GM19455 (cell line): ENCODE results near the gene FAM83E.
"Not testable (repeated sequence)": the region's sequence is repeated elsewhere in the genome, so short reads cannot be mapped to it uniquely, and the experiment has no call there.

ENCODE experiments used
- ATAC-seq: cut with Tn5 transposase; IDR thresholded peaks from one replicate; pipeline ENCODE4 v1.9.1; 2021; ENCODE audit not compliant: unreplicated experiment

FAM83E gene

DNA sequence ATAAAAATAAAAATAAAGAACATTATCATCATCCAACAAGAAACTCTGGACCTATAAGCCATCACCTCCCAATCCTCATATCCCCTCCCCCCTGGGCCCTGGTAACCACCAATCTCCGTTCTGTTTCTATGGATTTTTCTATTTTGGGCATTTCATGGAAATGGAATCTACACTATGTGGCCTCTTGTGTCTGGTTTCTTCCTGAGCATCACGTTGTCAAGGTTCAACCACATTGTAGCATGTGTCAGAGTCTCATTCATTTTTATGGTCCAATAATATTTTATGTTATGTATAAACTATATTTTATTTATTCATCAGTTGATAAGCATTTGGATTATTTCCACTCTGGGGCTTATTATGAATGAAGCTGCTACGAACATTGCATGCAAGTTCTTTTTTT lies 36.0 kb downstream of the FAM83E start:
- no peak for ATAC-seq

DNA sequence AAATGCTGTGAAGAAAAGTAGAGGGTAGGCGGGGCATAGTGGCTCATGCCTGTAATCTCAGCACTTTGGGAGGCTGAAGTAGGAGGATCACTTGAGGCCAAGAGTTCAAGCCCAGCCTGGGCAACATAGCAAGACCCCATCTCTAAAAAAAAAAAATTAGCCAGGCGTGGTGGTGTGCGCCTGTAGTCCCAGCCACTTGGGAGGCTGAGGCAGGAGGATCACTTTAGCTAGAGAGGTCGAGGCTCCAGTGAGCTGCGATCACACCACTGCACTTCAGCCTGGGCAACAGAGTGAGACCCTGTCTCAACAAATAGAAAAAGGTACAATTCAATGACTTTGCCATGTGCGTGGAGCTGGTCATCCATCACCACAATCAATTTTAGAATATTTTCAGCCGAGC lies 37.0 kb downstream of the FAM83E start:
- ATAC-seq = not testable (repeated sequence)

DNA sequence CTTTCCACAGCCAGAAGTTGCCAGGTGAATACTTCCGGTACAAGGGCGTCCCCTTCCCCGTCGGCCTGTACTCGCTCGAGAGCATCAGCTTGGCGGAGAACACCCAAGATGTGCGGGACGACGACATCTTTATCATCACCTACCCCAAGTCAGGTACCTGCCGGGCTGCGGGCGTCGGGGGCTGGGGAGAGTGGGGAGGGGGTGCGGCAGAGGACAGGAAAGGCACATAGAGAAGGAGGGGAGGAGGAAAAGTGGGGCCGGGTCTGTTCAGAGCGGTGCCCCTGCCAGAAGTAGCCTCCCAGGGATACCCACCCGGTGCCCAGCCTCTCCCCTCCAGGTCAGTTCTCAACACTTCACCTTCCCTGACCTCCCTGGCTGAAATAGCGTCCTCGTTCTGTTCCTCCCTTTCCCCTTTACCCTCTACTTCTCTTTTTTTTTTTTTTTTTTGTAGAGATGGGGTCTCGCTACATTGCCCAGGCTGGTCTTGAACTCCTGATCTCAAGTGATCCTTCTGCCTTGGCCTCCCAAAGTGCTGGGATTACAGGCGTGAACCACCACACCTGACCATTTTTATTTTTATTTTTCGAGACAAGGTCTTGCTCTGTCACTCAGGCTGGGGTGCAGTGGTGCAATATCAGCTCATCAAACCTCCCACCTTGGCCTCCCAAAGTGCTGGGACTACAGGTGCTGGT lies 38.8 kb downstream of the FAM83E start:
- no peak for ATAC-seq

DNA sequence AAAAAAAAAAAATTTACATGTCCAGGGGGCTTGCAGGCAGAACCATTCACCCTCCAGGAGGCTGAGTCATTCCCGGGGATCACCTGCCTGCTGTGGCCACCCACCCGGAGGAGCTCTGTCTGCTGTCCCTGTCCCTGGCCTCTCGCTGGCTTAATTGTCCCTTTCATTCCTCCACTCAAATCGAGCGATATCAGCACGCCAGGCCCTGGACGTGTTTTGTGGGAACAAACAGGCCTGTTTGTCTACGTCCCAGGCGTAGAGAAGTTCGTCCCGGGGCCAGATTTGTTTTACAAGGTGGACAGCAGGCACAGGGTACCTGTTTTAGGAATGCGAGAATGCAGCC lies 41.7 kb downstream of the FAM83E start:
- ATAC-seq = no peak

DNA sequence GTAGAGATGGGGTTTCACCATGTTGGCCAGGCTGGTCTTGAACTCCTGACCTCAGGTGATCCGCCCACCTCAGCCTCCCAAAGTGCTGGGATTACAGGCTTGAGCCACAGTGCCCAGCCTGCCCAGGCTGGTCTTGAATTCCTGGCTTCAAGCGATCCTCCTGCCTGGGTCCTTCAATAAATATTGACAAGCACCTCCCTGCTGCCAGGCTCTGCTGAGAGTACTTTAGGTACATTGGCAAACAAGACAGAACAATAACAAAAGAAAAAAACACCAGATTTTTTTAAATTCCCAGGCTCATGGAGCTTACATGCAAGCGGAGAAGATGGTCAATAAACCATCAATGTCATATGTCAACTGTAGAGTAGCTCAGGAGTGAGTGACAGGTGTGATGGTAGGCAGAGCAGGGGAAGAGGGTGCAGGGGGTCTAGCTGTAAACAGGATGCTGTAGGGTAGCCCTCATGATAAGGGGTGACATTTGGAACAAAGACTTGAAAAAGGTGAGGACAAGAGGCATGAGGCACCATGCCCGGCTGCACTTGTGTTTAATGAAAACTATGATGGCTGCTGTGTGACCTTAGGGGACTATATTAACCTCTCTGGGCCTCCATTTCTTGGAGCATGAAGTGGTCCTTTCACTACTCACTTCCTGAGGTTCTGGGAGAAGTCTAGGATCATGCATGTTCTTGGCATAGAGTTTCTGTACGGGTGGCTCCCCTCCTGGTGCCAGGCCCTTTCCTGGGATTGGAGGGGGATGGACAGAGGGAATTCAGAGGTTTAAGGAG lies 43.3 kb downstream of the FAM83E start:
- ATAC-seq = no peak

DNA sequence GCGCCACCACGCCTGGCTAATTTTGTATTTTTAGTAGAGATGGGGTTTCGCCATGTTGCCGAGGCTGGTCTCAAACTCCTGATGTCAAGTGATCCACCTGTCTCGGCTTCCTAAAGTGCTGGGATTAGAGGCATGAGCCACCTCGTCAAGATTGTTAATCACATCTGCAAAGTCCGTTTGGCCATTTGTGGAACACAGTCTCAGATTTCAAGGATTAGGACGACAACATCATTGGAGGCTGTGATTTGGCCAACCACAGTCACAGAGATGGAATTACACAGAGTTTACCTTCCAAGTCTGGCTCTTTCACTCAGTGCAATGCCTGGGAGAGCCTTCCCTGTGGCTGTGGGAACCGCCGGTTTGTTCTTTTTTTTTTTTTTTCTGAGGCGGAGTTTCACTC lies 45.1 kb downstream of the FAM83E start:
- no peak for ATAC-seq

DNA sequence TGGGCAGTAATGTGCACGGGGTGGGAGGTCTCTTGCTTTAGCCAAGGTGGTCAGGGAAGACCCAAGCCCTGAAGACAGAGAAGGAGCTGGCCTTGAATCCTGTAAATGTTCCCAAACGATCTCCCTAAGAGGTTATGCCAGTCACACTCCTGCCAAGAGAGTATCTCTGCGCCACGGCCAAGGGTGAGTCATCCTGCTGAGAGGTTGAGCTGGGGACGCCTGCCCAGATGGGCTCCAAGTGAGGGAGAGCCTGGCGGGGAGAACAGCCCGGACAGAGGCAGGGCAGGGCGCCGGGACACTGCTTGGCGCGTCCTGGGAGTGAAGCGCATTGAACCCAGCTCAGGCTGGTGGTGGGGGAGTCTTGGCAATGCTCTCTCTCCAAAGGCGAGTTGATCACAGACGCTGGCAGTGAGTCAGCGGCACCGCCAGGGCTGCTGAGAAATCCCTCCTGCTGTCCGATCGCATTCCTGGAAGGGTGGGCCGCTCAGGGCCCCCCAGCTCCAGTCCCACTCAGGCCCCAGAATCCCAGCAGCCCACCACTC lies 46.5 kb downstream of the FAM83E start:
- no peak for ATAC-seq

DNA sequence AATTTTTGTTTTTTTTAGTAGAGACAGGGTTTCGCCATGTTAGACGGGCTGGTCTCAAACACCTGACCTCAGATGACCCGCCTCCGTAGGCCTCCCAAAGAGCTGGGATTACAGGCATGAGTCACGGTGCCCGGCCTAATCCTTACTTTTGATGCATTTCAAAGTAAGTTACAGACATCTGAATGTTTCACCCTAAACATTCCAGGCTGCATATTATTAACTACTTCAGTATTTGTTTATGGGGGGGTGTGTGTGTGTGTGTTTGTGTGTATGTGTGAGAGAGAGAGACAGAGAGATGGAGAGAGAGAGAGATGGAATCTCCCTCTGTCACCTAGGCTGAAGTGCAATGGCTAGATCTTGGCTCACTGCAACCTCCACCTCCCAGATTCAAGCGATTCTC lies 49.8 kb downstream of the FAM83E start:
- no peak for ATAC-seq
